Thyroid gland (tissue), 4 donors: Measurements from ENCODE around the gene KRT74.

Experiments used
- CTCF ChIP-seq, 6 experiments: fragments of 200-600 bp in 3 of 6; fragments of 450-650 bp in 3 of 6; sonication (generic) in 3 of 6; IDR thresholded peaks; one replicate each; pipeline ENCODE4 v1.5.1; 2016 to 2019; ENCODE audit warnings: antibody characterized with exemption in 6 of 6, mild to moderate bottlenecking in 2 of 6, inconsistent platforms in 1 of 6, moderate library complexity in 1 of 6
- POLR2A ChIP-seq, 2 donors: fragments of 450-650 bp; IDR thresholded peaks; one replicate each; pipeline ENCODE4 v1.6.1; 2017; ENCODE audit warnings: antibody characterized with exemption in 2 of 2, mild to moderate bottlenecking in 2 of 2, moderate library complexity in 1 of 2

- TF ChIP-seq CTCF (IDR thresholded peaks at IDR 0.05) (no peak), POLR2A (IDR thresholded peaks at IDR 0.05) (no peak)
These were observed 31.2 kb upstream of the KRT74 start for GRCh38 chr12:52604859-52605258.
